Suprapubic skin (tissue), 4 donors: ENCODE measurements around the gene FOXRED1. TPM values are rescaled to one million over a fixed set of nuclear protein-coding genes. Genes with fewer than 3 reads are reported as not detected.
"Not testable (repeated sequence)": the region's sequence is repeated elsewhere in the genome, so short reads cannot be mapped to it uniquely, and the experiment has no call there.

Source experiments
- DNase-seq, 2 donors: peaks; one replicate each; pipeline ENCODE4 v3.0.0-alpha.2; 2019; ENCODE audit warnings: low spot score in 2 of 2
- H3K27ac ChIP-seq: fragments of 200-600 bp; sonication (generic); one replicate; pipeline ENCODE4 v1.5.1; 2019
- H3K27me3 ChIP-seq: fragments of 200-600 bp; sonication (generic); one replicate; pipeline ENCODE4 v1.5.1; 2019
- H3K36me3 ChIP-seq: fragments of 200-600 bp; sonication (generic); one replicate; pipeline ENCODE4 v1.5.1; 2019
- H3K4me1 ChIP-seq: fragments of 200-600 bp; sonication (generic); one replicate; pipeline ENCODE4 v1.5.1; 2019
- H3K4me3 ChIP-seq: fragments of 200-600 bp; sonication (generic); one replicate; pipeline ENCODE4 v1.5.1; 2019; ENCODE audit warnings: mild to moderate bottlenecking
- H3K9me3 ChIP-seq: fragments of 200-600 bp; sonication (generic); one replicate; pipeline ENCODE4 v1.5.1; 2019
- CTCF ChIP-seq, 2 donors: fragments of 200-600 bp in 1 of 2; fragments of 450-650 bp in 1 of 2; sonication (generic) in 1 of 2; IDR thresholded peaks; one replicate each; pipeline ENCODE4 v1.5.1; 2016 to 2019; ENCODE audit warnings: antibody characterized with exemption in 2 of 2, mild to moderate bottlenecking in 1 of 2, moderate library complexity in 1 of 2
- EP300 ChIP-seq: sonication (generic); formaldehyde crosslinking; IDR thresholded peaks from one replicate; pipeline ENCODE4 v1.6.1; 2017; ENCODE audit warnings: antibody characterized with exemption
- POLR2A ChIP-seq, 2 donors: fragments of 450-650 bp; IDR thresholded peaks; one replicate each; pipeline ENCODE4 v1.6.1; 2017; ENCODE audit warnings: antibody characterized with exemption in 2 of 2, mild to moderate bottlenecking in 2 of 2, moderate library complexity in 2 of 2
- POLR2AphosphoS5 ChIP-seq, 3 donors: sonication (generic); formaldehyde crosslinking; IDR thresholded peaks; one replicate each; pipeline ENCODE4 v1.6.1; 2017; ENCODE audit warnings: antibody characterized with exemption in 3 of 3
- WGBS: methylation state at CpG from one replicate; pipeline ENCODE4 v1.1.5; 2018; 5-methylcytosine and 5-hydroxymethylcytosine counted together
- total RNA-seq, 4 donors: library from RNA; depleted of rRNA; stranded (reverse); fragments of >200 nt; gene quantifications; one replicate each; pipeline ENCODE4 v1.1.0, GENCODE V29; 2016

Gene FOXRED1
- total RNA-seq, 4 donors from 2014 or later = 7.7 to 22.9 (median 18.9) TPM

- Histone ChIP-seq H3K27me3 (no peaks in the 10 kb centered on the region), H3K4me1 (no peaks in the 10 kb centered on the region), H3K4me3 (no peak overlapping the region), H3K9me3 (no peaks in the 10 kb centered on the region), H3K27ac (no peak overlapping the region), H3K36me3 (peaks cover 32% of the 10 kb centered on the region)
- 81% methylated on average over 2 of the region's 2 CpGs for WGBS
- TF ChIP-seq CTCF (IDR thresholded peaks at IDR 0.05) = no peak
- TF ChIP-seq POLR2AphosphoS5 (IDR thresholded peaks at IDR 0.05) = no peak
- no peak for TF ChIP-seq EP300
- TF ChIP-seq POLR2A (IDR thresholded peaks at IDR 0.05) = no peak
- no peak for DNase-seq
These were observed 22.3 kb upstream of the FOXRED1 start for GRCh38 chr11:126246636-126247035.

GRCh38 chr11:126253265-126253664 is 15.7 kb upstream of the FOXRED1 start:
- H3K27me3 ChIP-seq = no peaks in the 10 kb centered on the region
- no peak for TF ChIP-seq POLR2AphosphoS5 (IDR thresholded peaks at IDR 0.05)
- TF ChIP-seq EP300 = no peak
- no peak for TF ChIP-seq POLR2A (IDR thresholded peaks at IDR 0.05)
- TF ChIP-seq CTCF (IDR thresholded peaks at IDR 0.05) = no peak
- no peak for DNase-seq
- peaks cover 26% of the 10 kb centered on the region for H3K36me3 ChIP-seq
- no peak overlapping the region for H3K4me3 ChIP-seq
- H3K27ac ChIP-seq = no peak overlapping the region
- no peaks in the 10 kb centered on the region for H3K4me1 ChIP-seq
- 87% methylated on average over 4 of the region's 4 CpGs for WGBS
- no peaks in the 10 kb centered on the region for H3K9me3 ChIP-seq

- Histone ChIP-seq H3K4me1 (no peaks in the 10 kb centered on the region), H3K36me3 (peaks cover 23% of the 10 kb centered on the region), H3K27me3 (no peaks in the 10 kb centered on the region), H3K9me3 (no peaks in the 10 kb centered on the region), H3K4me3 (no peak overlapping the region), H3K27ac (no peak overlapping the region)
- TF ChIP-seq POLR2A (IDR thresholded peaks at IDR 0.05) (no peak), POLR2AphosphoS5 (IDR thresholded peaks at IDR 0.05) (no peak), CTCF (IDR thresholded peaks at IDR 0.05) (no peak)
- no peak for DNase-seq
- WGBS = 80% methylated on average over 1 of the region's 1 CpG
These were observed 14.1 kb upstream of the FOXRED1 start for GRCh38 chr11:126254819-126255218.

- H3K36me3 ChIP-seq = peaks cover 23% of the 10 kb centered on the region
- H3K9me3 ChIP-seq, H3K4me1 ChIP-seq, H3K27ac ChIP-seq, DNase-seq, H3K27me3 ChIP-seq, H3K4me3 ChIP-seq: not testable (repeated sequence)
- 95% methylated on average over 5 of the region's 5 CpGs for WGBS
These were observed 13.4 kb upstream of the FOXRED1 start for GRCh38 chr11:126255507-126255906.

- Histone ChIP-seq H3K9me3 (no peaks in the 10 kb centered on the region), H3K36me3 (peaks cover 19% of the 10 kb centered on the region), H3K4me3 (no peak overlapping the region), H3K27ac (no peak overlapping the region), H3K4me1 (no peaks in the 10 kb centered on the region), H3K27me3 (no peaks in the 10 kb centered on the region)
- no peak for DNase-seq
- 90% methylated on average over 4 of the region's 4 CpGs for WGBS
- TF ChIP-seq CTCF (IDR thresholded peaks at IDR 0.05) = no peak
- no peak for TF ChIP-seq POLR2A (IDR thresholded peaks at IDR 0.05)
- no peak for TF ChIP-seq EP300
- TF ChIP-seq POLR2AphosphoS5 (IDR thresholded peaks at IDR 0.05) = no peak
These were observed 12.7 kb upstream of the FOXRED1 start for GRCh38 chr11:126256216-126256615.

- 82% methylated on average over 2 of the region's 2 CpGs for WGBS
These were observed 11.8 kb upstream of the FOXRED1 start for GRCh38 chr11:126257144-126257543.

More at GRCh38 chr11:126257144-126257543, 11.8 kb upstream of the FOXRED1 start:
- no peaks in the 10 kb centered on the region for H3K4me1 ChIP-seq
- H3K9me3 ChIP-seq = no peaks in the 10 kb centered on the region
- TF ChIP-seq POLR2A (IDR thresholded peaks at IDR 0.05) (no peak), EP300 (no peak), CTCF (IDR thresholded peaks at IDR 0.05) (no peak), POLR2AphosphoS5 (IDR thresholded peaks at IDR 0.05) (no peak)
- peaks cover 26% of the 10 kb centered on the region for H3K36me3 ChIP-seq
- no peak overlapping the region for H3K27ac ChIP-seq
- no peak for DNase-seq
- no peaks in the 10 kb centered on the region for H3K27me3 ChIP-seq
- no peak overlapping the region for H3K4me3 ChIP-seq
